Activated CD4-positive, alpha-beta memory T cell treated with anti-CD3 and anti-CD28 coated beads for 36 hours (primary cell): ENCODE measurements around the gene DCTN2. TPM values are rescaled to one million over a fixed set of nuclear protein-coding genes. Genes with fewer than 3 reads are reported as not detected.

Source experiments
- CTCF ChIA-PET: fragments of 350-600 bp; sonication (Branson Sonifier 250); formaldehyde crosslinking; loops from one replicate; lab custom pipeline; 2021; ENCODE audit warnings: antibody characterized with exemption, inconsistent platforms; lab: Charles Lee
- POLR2A ChIA-PET: fragments of 350-600 bp; sonication (Branson Sonifier 250); formaldehyde crosslinking; loops from one replicate; lab custom pipeline; 2021; ENCODE audit warnings: antibody characterized with exemption; lab: Charles Lee
- DNase-seq: peaks from one replicate; pipeline ENCODE4 v3.0.0-alpha.2; 2020
- H3K27ac Mint-ChIP-seq: one replicate; pipeline ENCODE4 v1.8.0; 2021; ENCODE audit warnings: mixed read lengths
- H3K27me3 Mint-ChIP-seq: one replicate; pipeline ENCODE4 v1.8.0; 2021; ENCODE audit warnings: mixed read lengths
- H3K36me3 Mint-ChIP-seq: one replicate; pipeline ENCODE4 v1.8.0; 2021; ENCODE audit warnings: mixed read lengths
- H3K4me1 Mint-ChIP-seq: one replicate; pipeline ENCODE4 v1.8.0; 2021; ENCODE audit warnings: low read depth, mixed read lengths
- H3K4me3 Mint-ChIP-seq: one replicate; pipeline ENCODE4 v1.8.0; 2021; ENCODE audit warnings: mild to moderate bottlenecking, mixed read lengths
- H3K9me3 Mint-ChIP-seq: one replicate; pipeline ENCODE4 v1.8.0; 2021; ENCODE audit warnings: mixed read lengths
- intact Hi-C: fragments of 100-400 bp; cut with micrococcal nuclease; formaldehyde crosslinking; loops from one replicate; pipeline ENCODE4 v1.15.1; 2023
- total RNA-seq, 2 experiments: library from RNA; stranded (reverse); gene quantifications; one replicate each; pipeline ENCODE4 v1.2.3, GENCODE V29; 2021

Gene DCTN2
- total RNA-seq, 2 experiments from 2014 or later = 81.0 to 85.2 TPM

DNA sequence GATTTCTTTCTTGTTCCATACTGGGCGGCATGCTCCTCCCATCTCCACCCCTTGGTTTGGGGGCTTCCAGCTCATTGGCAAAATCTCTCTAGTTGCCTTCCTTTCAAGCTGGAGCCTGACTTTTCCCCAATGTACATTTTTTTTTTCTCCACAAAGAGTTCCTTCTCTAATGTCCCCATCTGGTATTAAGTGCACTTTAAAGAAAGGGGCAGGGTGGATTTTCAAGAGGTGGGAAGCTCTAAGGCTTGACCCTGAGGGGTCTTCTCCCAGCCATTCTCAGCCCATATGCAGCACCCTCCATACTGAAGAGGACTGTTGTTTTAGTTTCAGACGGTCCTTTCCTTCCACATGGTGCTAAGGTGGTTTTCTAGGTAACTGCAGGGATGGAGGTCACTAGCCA lies 38.2 kb upstream of the DCTN2 start:
- Mint-ChIP-seq H3K36me3 (no peaks in the 10 kb centered on the region), H3K27ac (no peak overlapping the region), H3K27me3 (peaks cover 2% of the 10 kb centered on the region), H3K9me3 (no peaks in the 10 kb centered on the region), H3K4me1 (no peaks in the 10 kb centered on the region), H3K4me3 (no peak overlapping the region)
- DNase-seq = no peak
- intact Hi-C loops = no loop called here
- CTCF ChIA-PET = interaction anchor here (0.9 to 7.2 kb wide), 10 partner anchors 10 to 108 kb away, joined by 3 to 112 read pairs (median 18); partner anchors contain the start of genes B4GALNT1, DTX3 and OS9
- POLR2A ChIA-PET = no interaction called here

DNA sequence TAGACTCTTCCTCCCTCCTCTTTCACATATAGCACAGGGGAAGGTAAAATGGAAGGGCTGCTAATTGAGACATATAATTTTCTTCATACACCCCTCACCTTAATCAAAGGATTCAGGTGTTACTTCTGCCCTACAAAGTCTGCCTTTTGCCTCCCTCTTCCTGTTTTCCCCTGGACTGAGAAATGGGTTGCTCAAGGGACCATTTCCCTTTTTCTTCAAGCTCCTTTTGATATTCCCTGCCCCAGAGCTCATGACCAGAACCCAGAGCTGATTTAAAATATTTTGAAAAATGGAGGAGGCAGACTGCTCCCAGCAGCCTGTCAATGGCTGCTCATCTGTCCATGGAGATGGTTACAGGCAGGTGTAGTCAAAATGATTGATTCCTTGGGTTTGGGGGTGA lies 37.7 kb upstream of the DCTN2 start:
- CTCF ChIA-PET = interaction anchor here (0.9 to 7.2 kb wide), 11 partner anchors 9 to 126 kb away, joined by 3 to 112 read pairs (median 16); partner anchors contain the start of genes B4GALNT1, DTX3 and OS9
- no peaks in the 10 kb centered on the region for H3K36me3 Mint-ChIP-seq
- no peak overlapping the region for H3K4me3 Mint-ChIP-seq
- peaks cover 2% of the 10 kb centered on the region for H3K27me3 Mint-ChIP-seq
- no peaks in the 10 kb centered on the region for H3K4me1 Mint-ChIP-seq
- H3K27ac Mint-ChIP-seq = no peak overlapping the region
- no peaks in the 10 kb centered on the region for H3K9me3 Mint-ChIP-seq
- DNase-seq = no peak
- POLR2A ChIA-PET = no interaction called here
- intact Hi-C loops = loop anchor here (5.0 kb wide), 1 partner anchor 323 kb away; no protein-coding TSS in a partner anchor

DNA sequence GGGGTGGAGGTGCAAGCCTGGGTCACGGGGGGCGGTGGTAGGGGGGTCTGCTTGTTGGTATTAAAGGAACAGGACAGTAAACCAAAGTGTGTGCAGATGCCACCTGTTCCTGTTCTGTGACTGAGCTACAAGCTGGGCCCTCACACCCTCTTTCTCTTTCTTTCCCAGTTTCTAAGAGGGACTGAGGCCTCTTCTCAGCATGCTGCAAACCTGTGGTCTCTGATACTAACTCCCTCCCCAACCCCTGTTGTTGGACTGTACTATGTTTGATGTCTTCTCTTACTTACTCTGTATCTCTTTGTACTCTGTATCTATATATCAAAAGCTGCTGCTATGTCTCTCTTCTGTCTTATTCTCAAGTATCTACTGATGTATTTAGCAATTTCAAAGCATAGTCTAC lies 37.1 kb upstream of the DCTN2 start:
- Mint-ChIP-seq H3K36me3 (no peaks in the 10 kb centered on the region), H3K9me3 (no peaks in the 10 kb centered on the region), H3K4me1 (no peaks in the 10 kb centered on the region), H3K4me3 (no peak overlapping the region), H3K27me3 (peaks cover 2% of the 10 kb centered on the region), H3K27ac (no peak overlapping the region)
- CTCF ChIA-PET = interaction anchor here (0.8 to 7.2 kb wide), 33 partner anchors 9 to 319 kb away, joined by 3 to 112 read pairs (median 6); partner anchors contain the start of genes ARHGEF25, B4GALNT1, DCTN2 and DTX3
- no peak for DNase-seq
- intact Hi-C loops = loop anchor here (5.0 kb wide), 1 partner anchor 323 kb away; no protein-coding TSS in a partner anchor
- POLR2A ChIA-PET = interaction anchor here (1.7 kb wide), 1 partner anchor 30 kb away, joined by 3 read pairs; no protein-coding TSS in a partner anchor

DNA sequence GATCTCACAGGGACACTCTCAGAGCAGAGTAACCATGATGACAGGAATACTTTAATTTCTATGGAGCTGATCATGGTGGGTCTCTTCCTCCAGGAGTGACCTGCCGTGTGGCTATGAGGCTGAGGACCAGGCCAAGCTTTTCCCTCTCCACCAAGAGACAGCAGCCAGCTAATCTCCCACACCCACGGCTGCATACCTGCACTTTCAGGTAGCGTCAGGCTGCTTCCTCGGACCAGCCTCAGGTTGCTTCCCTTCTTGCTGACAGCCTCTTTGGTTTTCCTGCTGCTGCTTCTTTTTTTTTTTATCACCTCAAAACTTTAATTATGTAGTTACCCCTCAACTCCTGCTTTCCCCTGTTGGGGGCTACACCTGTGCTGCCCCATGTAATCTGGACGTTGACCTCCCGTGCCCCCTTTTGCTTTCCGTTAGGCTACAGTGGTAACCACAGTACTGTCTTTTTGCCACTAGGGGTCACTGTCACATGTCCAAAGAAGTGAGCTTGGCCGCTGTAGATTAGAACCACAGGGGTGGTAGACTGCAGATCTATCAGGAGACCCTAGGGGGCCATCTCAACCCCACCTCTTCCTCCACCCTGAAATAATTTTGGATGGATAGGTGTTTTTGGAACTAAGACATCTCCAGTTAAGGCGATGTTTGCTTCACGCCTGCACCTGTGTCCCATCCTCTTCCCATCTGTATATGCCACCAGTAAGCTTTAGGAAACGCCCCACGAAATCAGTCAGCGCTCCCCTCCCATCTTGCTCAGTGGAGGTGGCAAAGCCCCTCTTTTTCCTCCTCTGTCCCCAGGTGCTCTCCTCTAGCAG lies 36.2 kb upstream of the DCTN2 start:
- H3K4me1 Mint-ChIP-seq = no peaks in the 10 kb centered on the region
- no peaks in the 10 kb centered on the region for H3K9me3 Mint-ChIP-seq
- ChIA-PET CTCF (interaction anchor here (0.5 to 7.2 kb wide), 45 partner anchors 9 to 1087 kb away, joined by 3 to 112 read pairs (median 5); partner anchors contain the start of genes ARHGEF25, B4GALNT1, DCTN2 and DTX3), POLR2A (interaction anchor here (0.5 to 1.7 kb wide), 3 partner anchors 31 to 120 kb away, joined by 3 read pairs; no protein-coding TSS in a partner anchor)
- intact Hi-C loops = loop anchor here (1.0 to 5.0 kb wide), 5 partner anchors 38 to 324 kb away; partner anchors contain the start of gene B4GALNT1
- peaks cover 2% of the 10 kb centered on the region for H3K27me3 Mint-ChIP-seq
- H3K27ac Mint-ChIP-seq = no peak overlapping the region
- no peak overlapping the region for H3K4me3 Mint-ChIP-seq
- no peaks in the 10 kb centered on the region for H3K36me3 Mint-ChIP-seq
- DNase-seq = peak; percentile 73

DNA sequence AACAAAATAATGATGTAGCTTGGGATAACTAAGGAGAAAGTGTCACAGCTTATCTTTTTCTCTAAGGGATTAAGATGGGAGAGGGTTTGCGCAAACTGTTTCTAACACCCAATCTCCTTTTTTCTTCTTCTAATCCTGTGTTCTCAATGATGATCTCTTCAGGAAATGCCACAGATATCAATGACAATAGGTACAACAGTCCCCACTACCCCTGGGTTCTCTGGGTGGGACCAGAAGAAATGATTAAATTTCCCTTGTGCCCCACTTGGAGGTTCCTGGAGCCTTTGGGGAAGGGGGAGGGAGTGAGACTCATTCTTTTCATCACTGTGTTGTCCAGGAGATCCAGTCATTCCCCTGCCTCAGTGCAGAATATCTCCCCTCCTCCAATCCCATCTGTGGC lies 35.4 kb upstream of the DCTN2 start:
- no peak overlapping the region for H3K27ac Mint-ChIP-seq
- ChIA-PET POLR2A (interaction anchor here (1.7 kb wide), 1 partner anchor 32 kb away, joined by 3 read pairs; no protein-coding TSS in a partner anchor), CTCF (interaction anchor here (0.6 to 7.2 kb wide), 23 partner anchors 8 to 321 kb away, joined by 3 to 112 read pairs (median 10); partner anchors contain the start of genes B4GALNT1, DCTN2, DTX3 and OS9)
- no peak for DNase-seq
- no peaks in the 10 kb centered on the region for H3K9me3 Mint-ChIP-seq
- peaks cover 2% of the 10 kb centered on the region for H3K27me3 Mint-ChIP-seq
- H3K4me1 Mint-ChIP-seq = no peaks in the 10 kb centered on the region
- intact Hi-C loops = loop anchor here (5.0 kb wide), 1 partner anchor 325 kb away; no protein-coding TSS in a partner anchor
- no peaks in the 10 kb centered on the region for H3K36me3 Mint-ChIP-seq
- H3K4me3 Mint-ChIP-seq = no peak overlapping the region

DNA sequence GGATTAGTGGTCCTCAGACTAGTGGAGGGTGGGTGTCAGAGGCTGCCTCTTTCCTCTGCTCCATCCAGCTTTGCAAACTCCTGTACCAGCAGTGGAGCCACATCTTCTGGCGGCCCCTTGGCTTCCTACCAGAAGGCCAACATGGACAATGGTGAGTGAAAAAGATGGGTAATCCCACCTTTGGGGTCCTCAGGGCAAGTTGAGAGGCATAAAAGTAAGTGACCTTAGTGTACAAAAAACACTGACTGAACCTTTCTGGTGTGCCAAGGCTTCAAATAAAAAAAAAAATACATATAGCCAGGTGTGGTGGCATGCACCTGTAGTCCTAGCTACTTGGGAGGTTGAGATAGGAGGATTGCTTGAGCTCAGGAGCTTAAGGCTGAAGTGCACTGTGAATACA lies 34.8 kb upstream of the DCTN2 start:
- Mint-ChIP-seq H3K36me3 (no peaks in the 10 kb centered on the region), H3K4me3 (no peak overlapping the region), H3K27me3 (peaks cover 2% of the 10 kb centered on the region), H3K27ac (no peak overlapping the region), H3K4me1 (no peaks in the 10 kb centered on the region), H3K9me3 (no peaks in the 10 kb centered on the region)
- POLR2A ChIA-PET = no interaction called here
- intact Hi-C loops = loop anchor here (5.0 kb wide), 1 partner anchor 325 kb away; no protein-coding TSS in a partner anchor
- no peak for DNase-seq
- CTCF ChIA-PET = interaction anchor here (0.6 to 7.2 kb wide), 8 partner anchors 11 to 176 kb away, joined by 3 to 112 read pairs (median 21); partner anchors contain the start of gene B4GALNT1

DNA sequence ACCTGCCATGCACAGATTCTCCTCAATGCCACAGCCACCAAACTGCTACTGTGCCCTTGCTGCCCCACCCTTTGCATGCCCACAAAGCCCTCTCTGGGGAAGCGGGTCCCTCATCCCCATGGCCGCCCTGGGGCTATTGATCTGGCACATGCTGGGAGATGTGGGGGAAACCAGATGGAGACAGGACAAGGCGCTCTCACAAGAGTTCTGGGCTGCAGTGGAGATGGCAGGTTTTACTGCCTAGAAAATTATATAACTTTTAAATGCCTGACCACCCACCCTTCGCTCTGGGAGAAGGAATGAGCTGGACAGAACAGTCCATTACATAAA lies 33.4 kb upstream of the DCTN2 start:
- Mint-ChIP-seq H3K9me3 (no peaks in the 10 kb centered on the region), H3K4me3 (no peak overlapping the region), H3K4me1 (no peaks in the 10 kb centered on the region), H3K36me3 (no peaks in the 10 kb centered on the region), H3K27ac (no peak overlapping the region), H3K27me3 (peaks cover 2% of the 10 kb centered on the region)
- DNase-seq = no peak
- CTCF ChIA-PET = interaction anchor here (1.1 to 7.2 kb wide), 6 partner anchors 9 to 161 kb away, joined by 3 to 112 read pairs (median 8); no protein-coding TSS in a partner anchor
- intact Hi-C loops = loop anchor here (5.0 kb wide), 1 partner anchor 327 kb away; no protein-coding TSS in a partner anchor
- POLR2A ChIA-PET = interaction anchor here (1.0 kb wide), 1 partner anchor 11 kb away, joined by 3 read pairs; the partner anchor contains the start of gene PIP4K2C

DNA sequence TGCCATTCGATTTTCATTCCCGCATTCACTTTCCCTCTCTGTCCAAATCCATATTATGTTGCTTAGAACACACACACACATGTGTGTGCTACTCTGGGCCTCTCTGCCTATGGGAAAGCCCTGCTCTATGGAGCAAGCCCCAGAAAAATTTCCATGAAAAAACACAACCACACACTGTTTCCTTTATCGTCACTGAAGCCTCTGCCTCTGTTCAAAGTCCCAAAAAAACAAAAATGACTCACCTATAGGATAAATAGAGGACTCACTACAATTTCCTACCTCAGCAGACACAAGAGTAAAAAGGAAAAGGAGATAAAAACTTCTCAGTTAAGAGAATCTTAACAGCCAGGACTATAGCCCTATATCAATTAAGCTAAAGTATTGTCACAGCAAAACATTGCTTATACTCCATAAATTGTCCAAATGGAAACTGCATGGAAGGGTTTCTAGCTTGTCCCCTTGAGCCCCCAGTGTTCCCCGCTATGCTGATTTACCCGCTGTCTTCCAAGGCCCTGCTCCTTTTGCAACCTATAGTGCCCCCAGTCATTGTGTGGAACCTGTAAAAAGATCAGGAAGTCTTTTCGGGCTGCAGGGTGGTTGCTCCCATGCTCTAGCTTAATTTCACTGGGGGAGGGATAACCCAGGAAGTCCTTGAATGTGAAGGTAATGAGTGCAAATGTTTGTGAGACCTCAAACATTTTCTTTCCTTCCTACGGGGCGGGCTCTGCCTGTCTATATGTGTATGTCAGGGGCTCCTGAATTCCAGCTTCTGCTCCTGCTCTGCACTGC lies 32.9 kb upstream of the DCTN2 start:
- POLR2A ChIA-PET = no interaction called here
- DNase-seq = no peak
- no peaks in the 10 kb centered on the region for H3K4me1 Mint-ChIP-seq
- no peaks in the 10 kb centered on the region for H3K36me3 Mint-ChIP-seq
- no peak overlapping the region for H3K4me3 Mint-ChIP-seq
- no peaks in the 10 kb centered on the region for H3K9me3 Mint-ChIP-seq
- intact Hi-C loops = loop anchor here (5.0 kb wide), 1 partner anchor 327 kb away; no protein-coding TSS in a partner anchor
- peaks cover 2% of the 10 kb centered on the region for H3K27me3 Mint-ChIP-seq
- no peak overlapping the region for H3K27ac Mint-ChIP-seq
- CTCF ChIA-PET = interaction anchor here (1.3 to 7.2 kb wide), 4 partner anchors 8 to 81 kb away, joined by 3 to 112 read pairs (median 24); no protein-coding TSS in a partner anchor

DNA sequence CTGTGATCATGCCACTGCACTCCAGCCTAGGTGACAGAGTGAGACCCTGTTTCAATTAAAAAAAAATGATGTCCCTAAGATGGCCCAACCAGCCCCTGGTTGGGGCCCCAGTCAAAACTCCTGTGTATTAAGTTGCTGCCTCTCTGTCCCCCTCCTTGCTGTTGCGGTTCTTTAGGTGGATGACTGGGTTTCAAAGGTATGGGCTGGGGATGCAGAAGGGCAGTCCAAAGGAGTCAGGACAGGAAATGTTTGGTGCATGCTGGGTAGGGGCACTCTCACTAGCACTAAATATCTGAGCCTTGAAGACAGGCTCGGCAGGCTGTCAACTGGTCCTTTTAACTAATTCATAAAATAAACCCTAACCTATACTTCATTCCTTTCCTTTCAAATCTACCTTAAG lies 32.0 kb upstream of the DCTN2 start:
- intact Hi-C loops = no loop called here
- no peaks in the 10 kb centered on the region for H3K4me1 Mint-ChIP-seq

DNA sequence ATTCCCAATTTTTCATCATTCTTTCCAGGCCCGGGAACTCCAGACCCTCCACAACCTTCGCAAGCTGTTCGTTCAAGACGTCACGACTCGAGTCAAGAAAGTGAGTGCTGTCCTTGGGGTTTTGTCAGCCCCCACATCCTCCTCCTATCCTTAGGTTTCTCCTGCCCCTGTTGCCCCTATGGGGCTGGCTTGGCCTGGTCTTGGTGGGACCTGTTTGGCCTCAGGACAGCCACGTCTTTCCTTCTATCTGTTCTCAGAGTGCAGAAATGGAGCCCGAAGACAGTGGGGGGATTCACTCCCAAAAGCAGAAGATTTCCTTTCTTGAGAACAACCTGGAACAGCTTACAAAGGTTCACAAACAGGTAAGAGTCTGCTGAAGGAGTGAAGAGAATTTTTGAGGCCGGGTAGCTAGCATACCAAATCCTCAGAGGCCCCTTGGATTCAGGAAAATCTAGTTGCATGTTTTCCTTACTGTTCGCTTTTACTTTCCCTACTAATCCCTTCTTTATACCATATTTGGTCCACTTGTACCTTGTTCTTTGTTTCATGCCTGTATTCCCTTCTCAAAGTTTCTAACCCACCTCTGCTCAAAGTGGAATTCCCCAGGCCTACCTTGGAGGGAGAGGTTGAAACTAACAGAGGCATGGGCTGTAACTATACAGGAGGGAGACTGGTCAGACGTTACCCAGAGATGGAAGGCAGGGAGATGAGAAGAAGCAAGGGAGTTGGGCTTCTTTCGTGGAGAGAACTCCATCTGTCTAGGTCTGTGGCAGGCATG lies 31.2 kb upstream of the DCTN2 start:
- ChIA-PET POLR2A (no interaction called here), CTCF (no interaction called here)
- DNase-seq = no peak

More for the DNA sequence above, 32.0 kb upstream of the DCTN2 start:
- Mint-ChIP-seq H3K27me3 (peaks cover 2% of the 10 kb centered on the region), H3K27ac (no peak overlapping the region), H3K36me3 (no peaks in the 10 kb centered on the region), H3K4me3 (no peak overlapping the region), H3K9me3 (no peaks in the 10 kb centered on the region)
- ChIA-PET CTCF (interaction anchor here (7.2 kb wide), 1 partner anchor 44 kb away, joined by 112 read pairs; no protein-coding TSS in a partner anchor), POLR2A (no interaction called here)
- no peak for DNase-seq

More for the DNA sequence above, 31.2 kb upstream of the DCTN2 start:
- Mint-ChIP-seq H3K36me3 (no peaks in the 10 kb centered on the region), H3K4me1 (no peaks in the 10 kb centered on the region), H3K27me3 (no peaks in the 10 kb centered on the region), H3K4me3 (no peak overlapping the region), H3K9me3 (no peaks in the 10 kb centered on the region), H3K27ac (no peak overlapping the region)
- intact Hi-C loops = no loop called here
